ENCODE data around the gene NIPAL3.

Gene NIPAL3

DNA sequence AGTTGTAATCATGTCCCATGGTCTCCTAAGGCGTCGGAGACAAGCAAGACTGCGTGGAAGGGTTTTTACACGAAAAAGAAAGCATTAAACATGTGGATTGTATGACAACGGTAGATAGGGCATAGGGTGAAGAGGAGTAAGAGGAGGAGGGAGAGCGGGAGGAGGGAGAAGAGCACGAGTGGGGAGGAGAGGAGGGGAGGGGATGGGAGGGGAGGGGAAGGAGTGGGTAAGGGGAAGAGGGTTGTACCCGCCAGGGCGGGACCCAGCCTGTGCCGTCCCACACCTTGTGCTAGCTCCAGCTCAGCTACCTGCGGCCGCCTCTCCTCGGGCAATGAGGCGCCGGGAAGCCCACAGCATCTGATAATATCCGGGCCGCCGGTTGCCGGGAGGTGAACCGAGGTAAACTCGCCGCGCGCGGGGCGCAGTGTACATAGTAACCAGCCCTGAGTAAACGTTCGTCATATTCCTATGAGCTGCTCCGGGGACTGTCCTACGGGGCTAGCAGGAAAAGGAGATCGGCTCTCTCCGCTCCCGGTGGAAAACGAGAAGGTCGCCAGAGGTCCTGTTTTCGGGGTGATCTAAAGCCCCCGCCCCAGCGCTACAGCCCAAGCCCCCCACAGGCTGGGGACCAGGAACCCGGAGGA lies 86.6 kb downstream of the NIPAL3 start:
- Histone ChIP-seq H3K4me1 (ENCODE audit: control insufficient read depth, insufficient read depth, low read length) (peaks cover 10% of the 10 kb centered on the region), H3K9me3 (ENCODE audit: control insufficient read depth, insufficient read depth, low read length) (no peaks in the 10 kb centered on the region), H3K27me3 (ENCODE audit: control insufficient read depth, insufficient read depth, low read length) (no peaks in the 10 kb centered on the region), H3K36me3 (ENCODE audit: control insufficient read depth, insufficient read depth, low read length) (no peaks in the 10 kb centered on the region), H3K4me3 (ENCODE audit: low read depth, low read length) (peak overlapping the region; percentile 86), H3K9ac (ENCODE audit: low read depth, low read length) (peak overlapping the region; percentile 76)

DNA sequence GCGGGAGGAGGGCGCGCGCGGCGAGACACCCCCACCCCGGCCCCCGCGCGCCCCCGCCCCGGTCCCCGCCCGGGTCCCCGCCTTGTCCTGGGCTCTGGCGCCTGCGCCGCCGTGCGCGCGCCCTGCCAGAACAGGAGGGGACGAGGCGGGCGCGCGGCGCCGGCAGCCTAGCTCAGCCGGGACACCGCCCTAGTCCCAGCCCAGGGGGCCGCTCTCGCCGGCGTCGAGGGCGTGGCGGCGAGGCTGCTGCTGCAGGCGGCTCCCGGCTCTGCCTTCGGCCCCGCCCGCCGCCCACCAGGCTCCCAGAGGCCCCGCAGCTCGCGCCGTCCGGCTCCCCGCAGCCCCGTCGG lies 87.1 kb downstream of the NIPAL3 start, which contains the start of gene RCAN3:
Gene RCAN3, plus strand, starts transcription at position 128 of the 350 bp plus-strand sequence. CDS start 11,537 bp downstream, outside the sequence.
- Histone ChIP-seq H3K4me1 (ENCODE audit: control insufficient read depth, insufficient read depth, low read length) (peaks cover 13% of the 10 kb centered on the region), H3K9ac (ENCODE audit: low read depth, low read length) (peak within 1 kb of the TSS; percentile 76), H3K9me3 (ENCODE audit: control insufficient read depth, insufficient read depth, low read length) (no peaks in the 10 kb centered on the region), H3K36me3 (ENCODE audit: control insufficient read depth, insufficient read depth, low read length) (no peaks in the 10 kb centered on the region), H3K4me3 (ENCODE audit: low read depth, low read length) (peak within 1 kb of the TSS; percentile 86), H3K27me3 (ENCODE audit: control insufficient read depth, insufficient read depth, low read length) (no peaks in the 10 kb centered on the region)

DNA sequence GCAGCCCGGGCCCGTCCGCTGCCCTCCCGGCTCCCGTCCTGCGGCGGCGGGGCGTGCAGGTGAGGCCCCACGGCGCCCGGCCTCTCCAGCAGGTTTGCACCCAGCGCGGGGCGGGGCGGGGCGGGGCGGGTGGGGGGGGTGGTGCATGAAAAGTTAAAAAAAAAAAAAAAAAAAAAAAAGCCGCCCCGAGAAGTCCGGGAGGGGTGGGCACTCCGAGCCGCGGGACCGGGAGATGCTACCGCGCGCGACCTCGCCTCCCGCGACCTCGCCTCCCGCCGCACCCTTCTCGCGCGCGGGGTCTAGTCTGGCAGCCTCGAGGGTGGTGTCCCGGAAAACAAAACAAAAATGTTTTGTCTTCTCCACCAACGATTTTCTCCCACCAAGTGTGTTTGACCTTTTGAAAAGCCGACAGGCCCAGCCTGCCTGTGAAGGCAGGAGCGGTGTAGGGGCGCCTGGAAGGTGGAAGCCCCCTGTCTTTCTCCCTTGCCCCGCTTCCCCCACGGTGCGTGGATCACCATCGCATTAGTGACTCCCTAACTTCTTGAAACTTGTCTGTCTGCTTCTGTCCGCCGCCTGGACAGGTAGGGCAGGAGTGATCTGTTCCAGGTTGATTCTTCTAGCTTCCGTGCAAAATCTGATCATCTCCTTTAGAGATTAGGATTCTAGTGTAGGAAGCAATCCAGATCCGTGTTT lies 87.6 kb downstream of the NIPAL3 start:
- H3K4me1 ChIP-seq (ENCODE audit: control insufficient read depth, insufficient read depth, low read length) = peaks cover 16% of the 10 kb centered on the region
- no peaks in the 10 kb centered on the region for H3K9me3 ChIP-seq (ENCODE audit: control insufficient read depth, insufficient read depth, low read length)
- H3K4me3 ChIP-seq (ENCODE audit: low read depth, low read length) = peak overlapping the region; percentile 73
- H3K36me3 ChIP-seq (ENCODE audit: control insufficient read depth, insufficient read depth, low read length) = no peaks in the 10 kb centered on the region
- peak overlapping the region; percentile 38 for H3K9ac ChIP-seq (ENCODE audit: low read depth, low read length)
- no peaks in the 10 kb centered on the region for H3K27me3 ChIP-seq (ENCODE audit: control insufficient read depth, insufficient read depth, low read length)

DNA sequence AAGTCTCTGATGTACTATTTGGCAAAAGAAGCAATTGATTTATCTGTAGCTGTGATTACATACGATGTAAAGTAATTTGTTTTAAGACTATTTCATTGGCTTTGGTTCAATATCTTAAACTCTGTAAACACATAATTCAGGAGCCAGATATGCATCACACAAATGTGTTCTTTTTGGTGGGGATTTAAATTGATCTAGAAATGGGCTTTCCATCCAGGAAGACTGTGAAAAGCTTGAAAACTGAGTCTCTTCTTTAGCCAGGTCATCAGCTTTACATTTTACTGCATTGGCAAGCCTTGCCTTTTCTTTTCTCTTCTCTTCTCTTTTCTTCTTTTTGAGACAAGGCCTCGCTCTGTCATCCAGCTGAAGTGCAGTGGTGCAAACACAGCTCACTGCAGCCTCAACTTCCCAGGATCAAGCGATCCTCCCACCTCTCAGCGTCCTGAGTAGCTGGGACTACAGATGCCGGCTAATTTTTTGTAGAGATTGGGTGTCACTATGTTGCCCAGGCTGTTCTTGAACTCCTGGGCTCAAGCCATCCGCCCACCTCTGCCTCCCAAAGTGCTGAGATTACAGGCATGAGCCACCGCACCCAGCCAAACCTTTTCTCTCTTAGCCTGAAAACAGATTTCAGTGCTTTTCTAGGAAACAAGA lies 88.4 kb downstream of the NIPAL3 start:
- H3K9ac ChIP-seq (ENCODE audit: low read depth, low read length) = no peak overlapping the region

DNA sequence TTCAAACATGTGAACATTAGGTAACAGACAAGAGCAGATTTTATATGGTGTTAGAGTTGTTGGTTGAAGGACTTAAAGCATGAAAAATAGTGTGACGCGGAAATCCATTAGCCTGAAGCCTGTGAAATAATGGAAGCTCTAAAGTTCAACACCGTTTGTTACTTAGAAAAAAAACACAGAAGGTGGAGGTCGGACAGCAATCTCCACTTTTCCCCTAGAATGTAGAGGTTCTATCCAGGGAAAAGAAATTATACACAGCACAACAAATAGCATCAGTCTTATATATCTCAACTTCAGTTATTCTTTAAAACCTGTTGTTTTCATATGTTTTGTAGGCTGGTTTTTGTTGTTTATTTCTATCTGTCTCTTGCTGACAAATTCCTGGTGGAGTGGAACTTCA lies 89.0 kb downstream of the NIPAL3 start:
- Histone ChIP-seq H3K36me3 (ENCODE audit: control insufficient read depth, insufficient read depth, low read length) (no peaks in the 10 kb centered on the region), H3K4me3 (ENCODE audit: low read depth, low read length) (no peak overlapping the region), H3K4me1 (ENCODE audit: control insufficient read depth, insufficient read depth, low read length) (peaks cover 18% of the 10 kb centered on the region)

More for the DNA sequence above, 88.4 kb downstream of the NIPAL3 start:
- Histone ChIP-seq H3K4me3 (ENCODE audit: low read depth, low read length) (peak overlapping the region; percentile 73), H3K36me3 (ENCODE audit: control insufficient read depth, insufficient read depth, low read length) (no peaks in the 10 kb centered on the region), H3K9me3 (ENCODE audit: control insufficient read depth, insufficient read depth, low read length) (no peaks in the 10 kb centered on the region), H3K27me3 (ENCODE audit: control insufficient read depth, insufficient read depth, low read length) (no peaks in the 10 kb centered on the region), H3K4me1 (ENCODE audit: control insufficient read depth, insufficient read depth, low read length) (peaks cover 18% of the 10 kb centered on the region)

DNA sequence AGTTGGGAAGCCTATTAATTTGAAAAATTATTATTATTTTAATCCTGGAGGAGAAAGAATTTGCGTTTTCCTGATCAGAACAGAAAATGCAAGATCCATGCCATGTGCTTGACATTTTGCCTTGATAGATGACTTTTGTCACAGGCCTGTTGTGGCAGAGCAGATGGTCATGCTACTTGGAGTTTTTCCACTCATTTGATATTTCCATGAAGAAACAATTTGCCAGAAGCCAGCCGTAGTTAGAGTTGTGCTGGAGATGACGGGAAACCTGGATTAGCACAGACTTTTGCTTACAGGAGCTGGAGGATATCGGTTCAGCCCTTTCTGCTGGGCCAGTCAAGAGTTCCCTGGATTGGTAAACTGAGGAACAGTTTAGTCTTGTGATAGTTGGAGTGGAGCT lies 90.2 kb downstream of the NIPAL3 start:
- Histone ChIP-seq H3K4me3 (ENCODE audit: low read depth, low read length) (no peak overlapping the region), H3K36me3 (ENCODE audit: control insufficient read depth, insufficient read depth, low read length) (no peaks in the 10 kb centered on the region), H3K4me1 (ENCODE audit: control insufficient read depth, insufficient read depth, low read length) (peaks cover 18% of the 10 kb centered on the region), H3K9me3 (ENCODE audit: control insufficient read depth, insufficient read depth, low read length) (no peaks in the 10 kb centered on the region), H3K27me3 (ENCODE audit: control insufficient read depth, insufficient read depth, low read length) (no peaks in the 10 kb centered on the region), H3K9ac (ENCODE audit: low read depth, low read length) (no peak overlapping the region)

More for the DNA sequence above, 89.0 kb downstream of the NIPAL3 start:
- Histone ChIP-seq H3K27me3 (ENCODE audit: control insufficient read depth, insufficient read depth, low read length) (no peaks in the 10 kb centered on the region), H3K9ac (ENCODE audit: low read depth, low read length) (no peak overlapping the region), H3K9me3 (ENCODE audit: control insufficient read depth, insufficient read depth, low read length) (no peaks in the 10 kb centered on the region)

DNA sequence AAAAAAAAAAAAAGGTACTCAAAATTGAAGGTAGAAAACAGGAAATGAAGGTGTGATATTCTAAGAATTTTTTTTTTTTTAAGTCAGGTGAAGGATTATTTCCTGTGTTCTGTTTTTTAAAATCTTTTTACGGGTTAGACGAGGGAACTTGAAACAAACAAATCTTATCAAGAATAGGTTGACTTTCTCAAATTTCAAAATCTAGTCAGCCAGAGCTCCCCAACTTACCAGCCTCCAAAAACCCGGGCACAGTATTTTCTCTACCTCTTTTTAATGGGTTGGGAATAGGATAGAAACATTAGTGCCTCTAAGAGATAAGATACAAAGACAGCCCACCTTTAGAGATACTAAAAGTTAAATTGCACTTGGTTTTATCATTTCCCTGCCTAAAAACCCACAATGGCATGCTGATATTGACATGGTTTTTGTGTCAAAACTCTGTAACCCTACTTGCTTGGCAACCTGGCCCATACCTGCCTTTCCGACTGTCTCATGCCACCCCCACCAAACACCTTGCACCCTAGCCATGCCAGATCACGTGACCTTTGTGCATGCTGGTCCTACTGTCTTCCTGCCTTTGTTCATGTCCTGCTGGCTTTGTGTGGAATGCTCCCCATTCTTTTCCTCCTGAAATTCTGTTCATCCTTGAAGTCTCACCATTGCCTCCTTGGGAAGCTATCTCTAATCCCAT lies 91.2 kb downstream of the NIPAL3 start:
- no peaks in the 10 kb centered on the region for H3K9me3 ChIP-seq (ENCODE audit: control insufficient read depth, insufficient read depth, low read length)
- H3K27me3 ChIP-seq (ENCODE audit: control insufficient read depth, insufficient read depth, low read length) = no peaks in the 10 kb centered on the region
- no peak overlapping the region for H3K9ac ChIP-seq (ENCODE audit: low read depth, low read length)
- peaks cover 18% of the 10 kb centered on the region for H3K4me1 ChIP-seq (ENCODE audit: control insufficient read depth, insufficient read depth, low read length)
- no peaks in the 10 kb centered on the region for H3K36me3 ChIP-seq (ENCODE audit: control insufficient read depth, insufficient read depth, low read length)
- no peak overlapping the region for H3K4me3 ChIP-seq (ENCODE audit: low read depth, low read length)

DNA sequence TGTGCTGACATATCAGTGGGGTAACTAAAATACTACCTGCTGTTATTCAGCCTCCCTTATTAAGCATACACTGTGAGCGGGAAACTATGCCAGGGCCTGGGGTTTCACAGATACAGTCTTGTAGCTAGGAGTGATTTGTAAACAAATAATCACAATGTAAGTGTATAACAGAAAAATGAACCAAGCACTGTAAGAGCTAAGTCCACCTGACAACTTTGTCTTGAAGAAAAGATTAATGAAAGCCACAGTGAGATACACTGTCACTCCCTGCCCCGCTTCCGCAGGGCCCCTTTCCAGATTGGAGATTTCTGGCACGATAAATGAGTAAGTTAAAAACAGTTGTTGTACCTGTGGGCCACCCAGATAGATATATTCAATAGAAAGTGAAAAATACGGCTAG lies 91.8 kb downstream of the NIPAL3 start:
- no peaks in the 10 kb centered on the region for H3K9me3 ChIP-seq (ENCODE audit: control insufficient read depth, insufficient read depth, low read length)
- peaks cover 18% of the 10 kb centered on the region for H3K4me1 ChIP-seq (ENCODE audit: control insufficient read depth, insufficient read depth, low read length)
- H3K9ac ChIP-seq (ENCODE audit: low read depth, low read length) = no peak overlapping the region

DNA sequence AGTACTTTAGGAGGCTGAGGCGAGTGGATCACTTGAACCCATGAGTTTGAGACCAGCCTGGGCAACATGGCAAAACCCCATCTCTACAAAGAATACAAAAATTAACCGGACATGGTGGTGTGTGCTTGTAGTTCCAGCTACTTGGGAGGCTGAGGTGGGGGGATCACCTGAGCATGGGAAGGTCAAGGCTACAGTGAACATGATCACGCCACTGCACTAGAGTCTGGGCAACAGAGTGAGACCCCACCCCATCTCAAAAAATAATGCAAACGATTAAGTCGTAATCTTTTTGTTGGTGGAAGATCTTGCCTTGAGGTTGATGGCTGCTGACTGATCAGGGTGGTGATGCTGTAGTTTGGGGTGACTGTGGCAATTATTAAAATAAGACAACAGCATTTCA lies 93.3 kb downstream of the NIPAL3 start:
- H3K9me3 ChIP-seq (ENCODE audit: control insufficient read depth, insufficient read depth, low read length) = no peaks in the 10 kb centered on the region
- H3K4me1 ChIP-seq (ENCODE audit: control insufficient read depth, insufficient read depth, low read length) = peaks cover 17% of the 10 kb centered on the region
- H3K9ac ChIP-seq (ENCODE audit: low read depth, low read length) = no peak overlapping the region
- H3K4me3 ChIP-seq (ENCODE audit: low read depth, low read length) = no peak overlapping the region
- no peaks in the 10 kb centered on the region for H3K27me3 ChIP-seq (ENCODE audit: control insufficient read depth, insufficient read depth, low read length)
- H3K36me3 ChIP-seq (ENCODE audit: control insufficient read depth, insufficient read depth, low read length) = no peaks in the 10 kb centered on the region

More for the DNA sequence above, 91.8 kb downstream of the NIPAL3 start:
- no peaks in the 10 kb centered on the region for H3K36me3 ChIP-seq (ENCODE audit: control insufficient read depth, insufficient read depth, low read length)
- no peaks in the 10 kb centered on the region for H3K27me3 ChIP-seq (ENCODE audit: control insufficient read depth, insufficient read depth, low read length)
- H3K4me3 ChIP-seq (ENCODE audit: low read depth, low read length) = no peak overlapping the region

DNA sequence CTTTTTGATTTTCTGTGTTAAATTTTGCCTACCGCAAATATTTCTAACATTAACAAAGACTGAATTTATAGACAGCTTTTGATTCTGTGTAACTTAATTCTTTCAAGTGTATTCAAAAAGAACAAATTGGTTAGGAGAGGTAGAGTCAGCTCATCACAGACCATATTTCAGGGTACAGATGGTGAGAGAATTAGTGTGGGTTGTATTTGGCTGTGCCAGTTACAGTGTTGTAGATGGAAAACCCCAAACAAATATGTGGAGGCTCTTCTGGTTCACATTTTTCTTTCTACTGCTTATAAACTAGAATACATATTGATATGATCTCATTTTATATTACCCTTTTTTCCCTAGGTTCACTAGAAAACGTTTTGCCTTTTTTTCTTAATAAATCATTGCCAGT lies 98.1 kb downstream of the NIPAL3 start:
- Histone ChIP-seq H3K36me3 (ENCODE audit: control insufficient read depth, insufficient read depth, low read length) (no peaks in the 10 kb centered on the region), H3K9ac (ENCODE audit: low read depth, low read length) (no peak overlapping the region), H3K4me3 (ENCODE audit: low read depth, low read length) (no peak overlapping the region), H3K27me3 (ENCODE audit: control insufficient read depth, insufficient read depth, low read length) (no peaks in the 10 kb centered on the region), H3K4me1 (ENCODE audit: control insufficient read depth, insufficient read depth, low read length) (no peaks in the 10 kb centered on the region), H3K9me3 (ENCODE audit: control insufficient read depth, insufficient read depth, low read length) (no peaks in the 10 kb centered on the region)

DNA sequence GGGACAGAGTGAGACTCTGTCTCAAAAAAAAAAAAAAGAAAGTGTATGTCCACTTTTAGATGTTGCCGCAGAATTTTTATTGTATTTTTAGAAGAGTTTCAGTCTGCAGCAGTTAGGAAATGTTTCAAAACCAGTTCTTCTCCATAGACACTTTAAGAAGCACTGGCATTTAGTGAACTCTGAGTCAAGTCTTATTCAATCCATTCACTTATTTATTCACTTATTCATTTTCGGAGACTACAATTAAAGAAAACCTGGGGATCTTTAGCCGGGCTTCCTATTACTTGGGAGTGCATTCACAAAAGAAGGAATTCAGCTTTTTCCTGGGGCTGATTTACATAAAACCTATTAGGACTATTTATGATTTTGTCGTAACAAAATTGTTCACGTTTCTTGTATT lies 99.3 kb downstream of the NIPAL3 start:
- no peaks in the 10 kb centered on the region for H3K9me3 ChIP-seq (ENCODE audit: control insufficient read depth, insufficient read depth, low read length)
- no peaks in the 10 kb centered on the region for H3K36me3 ChIP-seq (ENCODE audit: control insufficient read depth, insufficient read depth, low read length)
- no peak overlapping the region for H3K4me3 ChIP-seq (ENCODE audit: low read depth, low read length)
- no peak overlapping the region for H3K9ac ChIP-seq (ENCODE audit: low read depth, low read length)
- H3K27me3 ChIP-seq (ENCODE audit: control insufficient read depth, insufficient read depth, low read length) = no peaks in the 10 kb centered on the region
- H3K4me1 ChIP-seq (ENCODE audit: control insufficient read depth, insufficient read depth, low read length) = no peaks in the 10 kb centered on the region
